GM21367 (cell line): ENCODE data around the gene KMT2A.
A peak's percentile ranks its signal among the peaks of the same experiment; 100 is the strongest.
"Not testable (repeated sequence)": the region's sequence is repeated elsewhere in the genome, so short reads cannot be mapped to it uniquely, and the experiment has no call there.

Experiments
- ATAC-seq: cut with Tn5 transposase; IDR thresholded peaks from one replicate; pipeline ENCODE4 v1.9.1; 2021; ENCODE audit not compliant: unreplicated experiment

Gene KMT2A

DNA sequence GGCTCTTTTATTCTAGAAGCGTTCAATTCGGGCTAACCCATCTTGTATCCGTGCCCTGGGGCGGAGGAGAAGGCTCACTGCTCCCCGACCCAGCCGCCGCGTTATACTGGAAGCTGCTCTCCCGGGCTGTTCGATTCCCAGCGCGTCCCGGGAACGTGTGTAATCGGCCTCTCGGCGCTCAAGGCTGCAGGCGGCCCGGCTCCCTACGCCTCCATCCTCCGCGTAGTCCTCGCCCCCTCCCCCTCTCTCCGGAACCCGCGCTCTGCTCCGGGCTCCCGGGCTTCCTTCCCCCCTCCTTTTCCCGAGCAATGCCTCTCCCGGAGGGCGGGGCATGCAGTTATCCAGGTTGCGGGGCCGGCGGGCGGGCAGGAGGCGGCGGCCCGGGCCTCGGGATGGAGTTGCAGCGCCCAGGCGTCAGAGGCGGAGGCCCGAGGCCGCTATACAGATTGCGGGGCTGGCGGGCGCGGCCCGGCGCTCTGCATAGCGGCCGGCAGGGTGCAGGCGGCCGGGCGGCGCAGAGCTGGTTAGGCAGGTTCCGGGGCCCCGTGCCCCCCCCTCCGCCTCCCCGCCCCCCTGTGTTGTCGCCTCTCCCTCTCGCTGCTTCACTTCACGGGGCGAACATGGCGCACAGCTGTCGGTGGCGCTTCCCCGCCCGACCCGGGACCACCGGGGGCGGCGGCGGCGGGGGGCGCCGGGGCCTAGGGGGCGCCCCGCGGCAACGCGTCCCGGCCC, at the start of gene KMT2A:
TSS of gene KMT2A (plus strand) at position 600 of the 732 bp plus-strand sequence. CDS start at position 621, 21 bp downstream.
- ATAC-seq, result peak; percentile 48

DNA sequence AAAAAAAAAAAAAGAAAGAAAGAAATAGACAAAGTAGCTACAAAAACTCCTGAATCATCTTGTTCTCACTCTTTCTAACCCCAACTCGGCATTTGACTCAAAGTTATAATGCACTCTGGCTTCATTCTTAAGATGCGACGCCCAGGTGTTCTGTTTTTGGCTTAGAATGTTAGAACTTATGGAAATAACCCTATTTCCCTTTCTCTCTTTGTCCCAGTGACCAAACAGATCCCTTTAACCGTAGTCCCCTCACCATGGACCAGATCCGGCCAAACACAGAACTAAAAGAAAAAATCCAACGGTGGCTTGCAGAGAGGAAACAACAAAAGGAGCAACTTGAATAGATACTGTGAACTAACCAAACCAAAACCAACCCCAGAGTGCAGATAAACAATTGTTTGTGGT, 40.2 kb upstream of the KMT2A start:
- no peak for ATAC-seq

DNA sequence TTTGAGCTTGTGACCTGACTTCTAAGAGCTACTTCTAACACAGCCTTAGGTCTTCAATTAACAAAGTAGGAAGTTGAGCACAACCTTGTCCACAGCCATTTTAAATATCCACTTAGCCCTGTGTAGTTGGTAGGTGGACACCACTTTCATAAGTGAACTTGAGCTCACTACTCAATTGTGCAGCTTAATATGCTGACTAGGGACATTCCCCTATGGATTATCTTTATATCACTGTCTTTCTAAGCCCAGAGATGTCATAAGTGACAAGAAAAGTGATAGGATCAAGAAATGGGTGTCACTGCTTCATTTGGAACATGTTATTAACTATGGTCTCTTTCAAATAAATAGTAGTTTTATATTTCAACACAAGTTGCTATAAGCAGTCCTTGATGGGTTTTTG, 38.8 kb upstream of the KMT2A start:
- no peak for ATAC-seq

DNA sequence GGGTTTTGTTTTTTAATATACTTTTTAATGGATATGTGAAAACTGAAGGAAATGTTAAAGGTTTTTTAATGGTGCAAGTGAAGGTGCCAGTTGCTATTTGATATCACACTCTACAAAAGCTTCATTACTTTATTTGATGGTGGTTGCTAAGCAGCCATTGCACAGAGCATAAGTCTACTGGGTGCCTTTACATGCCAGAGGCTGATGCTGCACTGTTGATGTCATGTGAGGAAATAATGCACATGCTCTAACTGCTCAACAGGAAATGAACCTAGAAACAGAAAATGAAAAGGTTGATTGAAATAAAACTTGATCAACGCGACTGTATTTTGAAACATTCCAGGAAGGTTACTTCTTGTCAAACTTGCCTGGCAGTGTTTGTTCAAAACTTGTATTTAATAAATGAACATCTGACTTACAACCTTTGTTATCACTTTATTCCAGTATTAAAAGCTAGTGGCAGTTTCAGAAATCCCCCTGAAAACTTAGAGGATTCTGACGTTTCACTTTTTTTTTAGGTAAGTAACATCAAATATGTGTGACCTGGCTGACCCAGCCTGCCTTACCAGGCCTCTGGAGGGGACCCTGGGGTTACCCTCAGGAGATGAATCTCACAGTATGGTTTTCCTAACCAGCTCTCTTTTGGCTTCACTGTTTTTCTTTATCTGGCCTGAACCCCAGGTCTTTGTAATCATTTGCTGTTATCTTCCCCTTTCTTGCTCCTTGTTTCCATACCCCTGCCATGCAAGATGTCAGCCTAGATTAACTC, 37.3 kb upstream of the KMT2A start:
- ATAC-seq, result no peak

DNA sequence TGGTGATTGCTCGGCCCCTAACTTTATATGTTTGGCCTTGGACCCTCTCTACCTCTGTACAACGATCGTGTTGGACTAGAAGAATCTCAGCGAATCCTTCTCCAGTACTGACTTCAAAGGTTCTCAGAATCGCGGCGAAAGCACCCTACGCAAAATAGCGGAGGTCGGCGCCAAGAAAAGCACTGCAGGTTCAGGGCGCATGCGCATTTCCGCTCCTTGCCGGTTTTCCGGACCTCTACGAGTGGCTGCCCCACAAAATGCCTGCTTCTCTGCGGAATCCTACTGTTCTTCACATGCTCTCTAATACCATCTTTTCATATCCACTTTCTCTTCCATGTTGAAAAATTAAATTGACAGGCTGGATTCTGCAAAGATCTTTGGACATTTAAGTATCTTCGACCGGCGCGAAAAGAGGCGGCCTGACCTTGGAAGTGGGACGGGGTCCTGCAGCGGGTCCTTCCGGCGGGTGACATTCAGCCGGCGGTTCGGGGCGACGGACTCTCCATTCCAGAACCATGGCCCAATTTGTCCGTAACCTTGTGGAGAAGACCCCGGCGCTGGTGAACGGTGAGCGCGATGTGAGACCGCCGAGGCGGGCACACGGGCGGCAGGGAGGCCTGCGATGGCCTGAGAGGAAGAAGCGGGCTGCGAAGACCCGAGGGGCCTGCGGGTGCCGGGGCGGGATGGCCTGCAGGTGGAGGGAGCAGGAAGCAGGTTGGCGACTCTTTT, 35.0 kb upstream of the KMT2A start, which contains the start of gene ATP5MG:
TSS of gene ATP5MG (plus strand) at position 456 of the 729 bp plus-strand sequence. CDS start at position 516, 60 bp downstream.
- ATAC-seq, result peak; percentile 57

DNA sequence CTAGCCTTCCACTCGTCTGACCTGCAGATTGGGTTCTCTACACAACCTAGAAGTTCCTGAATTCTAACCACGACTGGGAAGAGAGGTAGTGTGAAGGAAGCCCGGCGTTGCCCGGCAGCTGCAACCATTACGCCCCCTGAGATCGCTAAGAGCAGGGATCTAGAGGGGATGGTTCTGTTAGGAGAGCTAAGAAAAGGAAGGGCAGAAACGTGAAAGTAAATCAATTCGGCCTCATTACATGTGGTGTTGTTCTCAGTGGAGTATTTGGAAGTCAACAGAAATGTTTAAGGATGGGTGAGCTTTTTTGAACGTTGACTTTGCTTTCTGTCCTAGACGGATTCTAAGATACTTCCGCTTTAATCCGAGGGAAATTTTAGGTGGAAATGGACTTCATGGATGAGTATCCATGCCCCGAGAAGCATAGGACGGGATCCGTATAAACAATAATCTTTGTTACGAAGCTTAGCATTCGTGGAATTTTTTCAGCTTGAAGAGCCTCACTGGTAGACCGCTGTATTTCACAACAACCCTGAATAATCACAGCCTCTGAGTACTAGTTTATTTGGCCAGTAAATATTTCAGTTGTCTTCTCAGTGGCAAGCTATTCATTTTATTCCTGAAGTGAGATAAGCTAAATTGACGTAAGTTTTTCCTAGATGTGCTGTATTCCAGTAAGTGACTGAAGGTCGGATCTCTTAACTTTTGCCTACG, 34.3 kb upstream of the KMT2A start:
- ATAC-seq, result peak; percentile 17

DNA sequence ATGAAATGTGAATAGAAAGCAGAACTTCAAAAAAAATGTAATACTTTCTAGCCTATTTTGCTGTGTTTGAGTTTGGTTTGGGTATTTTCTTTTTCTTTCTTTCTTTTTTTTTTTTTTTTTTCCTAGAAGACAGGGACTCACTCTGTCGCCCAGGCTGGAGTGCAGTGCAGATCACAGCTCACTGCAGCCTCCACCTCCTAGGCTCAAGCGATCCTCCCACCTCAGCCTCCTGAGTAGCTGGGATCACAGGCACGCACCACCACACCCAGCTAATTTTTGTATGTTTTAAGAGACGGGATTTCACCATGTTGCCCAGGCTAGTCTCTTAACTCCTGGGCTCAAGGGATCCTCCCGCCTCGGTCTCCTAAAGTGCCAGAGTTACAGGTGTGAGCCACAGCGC, 33.7 kb upstream of the KMT2A start:
- ATAC-seq, result not testable (repeated sequence)

DNA sequence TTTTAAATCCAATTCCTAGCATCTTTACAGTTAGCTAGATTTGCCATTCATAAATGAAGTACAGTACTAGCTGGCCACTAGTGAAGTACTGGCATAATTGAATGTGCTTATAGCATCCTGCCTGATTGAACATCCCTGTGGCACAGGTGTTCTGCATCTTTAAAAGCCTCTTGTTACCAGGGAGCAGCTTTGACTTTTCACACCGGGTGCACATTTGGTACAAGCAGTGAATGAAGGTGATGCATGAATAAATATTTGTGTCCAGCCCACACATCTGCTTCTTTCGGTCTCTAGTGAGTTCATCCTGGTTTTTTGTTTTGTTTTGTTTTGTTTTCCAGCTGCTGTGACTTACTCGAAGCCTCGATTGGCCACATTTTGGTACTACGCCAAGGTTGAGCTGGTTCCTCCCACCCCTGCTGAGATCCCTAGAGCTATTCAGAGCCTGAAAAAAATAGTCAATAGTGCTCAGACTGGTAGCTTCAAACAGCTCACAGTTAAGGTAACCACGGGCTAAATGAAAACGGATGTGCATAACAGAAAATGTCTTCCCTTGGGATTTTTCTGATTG, 29.6 kb upstream of the KMT2A start:
- ATAC-seq, result no peak

DNA sequence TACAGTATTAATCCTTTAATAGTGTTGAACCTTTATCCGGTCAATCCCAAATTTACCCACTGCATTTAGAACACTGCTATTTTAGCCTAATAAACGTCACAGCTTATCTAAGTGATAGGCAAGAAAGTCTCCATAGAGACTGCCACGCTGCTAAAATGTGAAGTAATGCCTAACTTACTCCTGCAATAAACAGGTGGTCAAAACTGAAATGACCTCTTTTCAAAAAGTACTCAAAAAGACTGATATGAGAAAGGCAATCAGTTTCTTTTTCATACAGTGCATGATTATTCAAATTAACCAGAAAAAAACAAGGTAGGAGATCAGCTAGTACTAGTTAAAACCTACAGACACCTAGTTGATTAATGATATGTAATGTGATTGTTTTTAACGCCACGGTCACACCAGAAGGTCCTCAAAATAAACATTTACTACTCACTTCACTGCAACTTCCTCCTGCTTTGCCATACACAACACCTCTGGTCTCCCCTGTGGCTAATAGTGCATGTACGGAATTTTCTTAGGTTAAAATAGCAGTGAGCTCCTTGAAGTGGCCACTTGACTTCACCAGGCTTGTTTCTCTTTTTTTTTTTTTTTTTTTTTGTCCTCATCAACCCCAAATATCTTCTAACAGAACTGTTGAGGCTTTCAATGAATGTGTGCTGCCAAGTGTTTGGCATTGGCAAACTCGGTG, 26.1 kb upstream of the KMT2A start:
- no peak for ATAC-seq

DNA sequence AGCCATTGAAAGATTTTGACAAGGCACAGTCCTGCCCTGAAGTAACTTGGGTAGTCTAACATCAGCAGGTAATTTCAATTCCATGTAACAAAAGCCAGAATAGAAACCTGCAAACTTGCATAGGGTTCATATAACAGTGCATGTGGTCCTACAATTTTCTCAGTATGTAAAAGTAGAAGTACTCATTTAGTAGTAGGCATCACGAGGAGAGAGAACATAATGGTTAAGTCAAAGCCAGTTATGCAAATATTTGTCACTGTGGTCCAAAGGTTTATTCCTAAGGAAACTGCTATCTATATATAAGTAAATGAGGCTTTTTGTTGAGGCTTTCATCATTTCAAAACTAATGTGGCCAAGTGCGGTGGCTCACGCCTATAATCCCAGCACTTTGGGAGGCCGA, 24.8 kb upstream of the KMT2A start:
- no peak for ATAC-seq

DNA sequence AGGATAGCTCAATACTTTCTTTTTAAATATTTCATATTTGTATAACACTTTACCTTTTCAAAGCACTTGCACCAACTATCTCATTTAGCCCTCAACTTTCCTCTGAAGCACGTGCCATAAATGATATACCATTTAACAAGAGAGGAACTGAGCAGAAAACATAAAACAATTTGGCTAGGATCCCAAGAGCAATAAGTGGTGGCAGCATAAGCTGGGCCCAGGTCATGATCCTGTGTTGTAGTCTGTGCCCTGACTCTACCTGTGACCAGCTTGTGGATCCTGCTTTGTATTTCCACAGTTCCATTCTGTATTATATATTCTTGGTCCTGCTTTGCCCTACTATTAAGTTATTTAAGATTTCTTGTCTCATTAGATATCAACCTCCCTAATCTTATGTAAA, 23.4 kb upstream of the KMT2A start:
- ATAC-seq, result no peak

DNA sequence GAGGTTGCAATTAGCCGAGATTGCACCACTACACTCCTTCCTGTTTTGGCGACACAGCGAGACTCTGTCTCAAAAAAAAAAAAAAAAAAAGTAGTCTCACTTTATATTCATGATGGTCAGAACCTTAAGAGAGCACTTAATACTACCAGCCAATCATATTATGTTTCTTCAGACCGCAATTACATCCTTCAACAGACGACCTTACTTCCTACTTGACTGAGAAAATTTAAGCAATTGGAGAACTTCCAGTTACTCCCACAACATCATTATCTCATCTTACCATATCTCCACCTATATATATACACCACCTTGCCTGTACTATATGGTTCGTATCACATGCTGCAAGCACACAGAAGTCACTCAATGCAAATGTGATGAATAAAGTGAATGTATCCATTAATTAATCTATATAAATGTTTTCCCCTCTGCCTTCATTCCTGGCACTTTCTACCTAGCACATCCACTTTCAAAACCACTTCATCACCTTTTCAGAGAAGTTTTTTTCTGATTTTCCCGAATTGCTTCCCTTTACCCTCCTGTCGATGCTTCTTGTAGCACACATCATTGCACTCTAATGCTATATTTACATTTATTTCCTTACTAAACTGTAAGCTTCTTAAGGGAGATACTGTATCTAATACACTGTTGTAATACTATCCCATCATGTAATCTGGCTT, 21.1 kb upstream of the KMT2A start:
- ATAC-seq, result no peak

DNA sequence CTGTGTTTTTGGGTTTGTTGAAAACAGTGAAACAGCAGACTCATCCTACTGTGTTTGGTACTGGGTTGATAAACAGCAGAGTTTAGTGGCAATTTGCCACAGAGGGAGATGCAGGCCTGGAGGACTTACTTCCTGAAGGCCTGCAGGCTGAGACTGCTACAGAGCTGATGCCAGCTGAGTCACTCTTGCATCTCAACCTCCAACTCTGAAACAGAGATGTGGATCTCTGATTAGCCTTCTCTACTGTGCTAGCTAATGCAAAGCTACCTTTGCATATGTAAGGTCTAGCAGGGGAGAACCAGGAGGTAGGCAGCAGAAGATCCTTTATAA, 20.6 kb upstream of the KMT2A start:
- ATAC-seq, result no peak

DNA sequence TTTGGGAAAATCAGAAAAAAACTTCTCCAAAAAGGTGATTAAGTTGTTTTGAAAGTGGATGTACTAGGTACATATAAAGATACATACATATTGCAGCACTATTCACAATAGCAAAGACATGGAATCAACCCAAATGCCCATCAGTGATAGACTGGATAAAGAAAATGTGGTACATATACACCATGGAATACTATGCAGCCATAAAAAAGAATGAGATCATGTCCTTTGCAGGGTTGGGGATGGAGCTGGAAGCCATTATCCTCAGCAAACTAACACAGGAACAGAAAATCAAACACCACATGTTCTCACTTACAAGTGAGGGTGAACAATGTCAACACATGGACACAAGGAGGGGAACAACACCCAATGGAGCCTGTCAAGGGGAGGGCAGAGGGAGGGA, 19.4 kb upstream of the KMT2A start:
- not testable (repeated sequence) for ATAC-seq

DNA sequence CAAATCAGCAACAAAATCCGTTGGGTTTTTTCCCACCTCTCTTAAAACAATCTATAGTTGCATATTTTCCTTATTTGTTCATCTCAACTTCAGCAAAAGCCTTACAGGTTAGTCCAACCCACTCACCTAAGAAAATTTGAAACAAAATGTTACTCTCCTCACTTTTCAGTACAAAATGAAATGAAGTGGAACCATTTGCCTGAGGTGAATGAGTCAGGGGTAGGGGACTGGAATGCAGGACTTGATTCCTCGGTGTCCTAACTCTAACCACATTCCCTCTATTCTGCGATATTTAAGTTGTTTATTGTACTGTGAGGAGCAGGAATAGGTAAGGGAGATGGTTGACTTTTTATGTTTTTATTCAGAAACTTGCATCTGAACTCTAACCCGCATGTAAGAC, 18.5 kb upstream of the KMT2A start:
- no peak for ATAC-seq

DNA sequence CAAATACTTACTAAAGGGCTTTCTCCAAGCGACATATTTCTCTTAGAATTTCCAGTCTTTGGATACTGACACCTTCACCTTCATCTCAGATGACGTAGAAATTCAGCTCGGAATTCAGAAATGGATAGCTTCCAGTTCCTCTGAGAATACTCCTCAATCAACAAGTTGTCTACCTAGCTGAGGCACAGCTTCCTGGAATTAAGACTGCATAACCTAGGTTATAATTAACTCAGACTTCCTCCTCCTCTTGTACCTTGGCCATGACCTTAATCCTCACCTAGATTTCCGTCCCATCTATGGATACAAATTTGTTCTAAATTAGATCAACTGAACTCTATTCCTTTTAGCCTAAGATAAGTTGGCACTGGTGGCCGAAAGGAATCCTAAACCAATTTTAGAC, 17.5 kb upstream of the KMT2A start:
- ATAC-seq, result no peak

DNA sequence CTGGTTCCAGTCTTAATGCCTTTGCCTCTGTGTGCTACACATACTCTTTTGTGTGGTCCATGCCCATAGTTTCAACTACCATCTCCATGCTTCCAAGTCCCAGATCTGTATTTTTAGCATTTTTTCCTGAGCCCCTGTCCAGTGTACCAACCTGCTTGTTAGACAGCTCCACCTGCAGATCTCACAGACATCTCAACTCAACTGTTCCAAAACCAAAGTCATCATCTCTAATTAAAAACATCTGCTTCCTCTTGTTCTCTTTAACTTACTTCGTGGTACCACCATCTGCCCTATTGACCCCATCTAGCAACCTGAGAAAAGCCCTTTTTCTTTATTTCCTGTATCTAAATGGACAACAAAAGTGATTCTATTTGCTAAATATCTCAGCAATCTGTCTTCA, 8.6 kb upstream of the KMT2A start:
- no peak for ATAC-seq

DNA sequence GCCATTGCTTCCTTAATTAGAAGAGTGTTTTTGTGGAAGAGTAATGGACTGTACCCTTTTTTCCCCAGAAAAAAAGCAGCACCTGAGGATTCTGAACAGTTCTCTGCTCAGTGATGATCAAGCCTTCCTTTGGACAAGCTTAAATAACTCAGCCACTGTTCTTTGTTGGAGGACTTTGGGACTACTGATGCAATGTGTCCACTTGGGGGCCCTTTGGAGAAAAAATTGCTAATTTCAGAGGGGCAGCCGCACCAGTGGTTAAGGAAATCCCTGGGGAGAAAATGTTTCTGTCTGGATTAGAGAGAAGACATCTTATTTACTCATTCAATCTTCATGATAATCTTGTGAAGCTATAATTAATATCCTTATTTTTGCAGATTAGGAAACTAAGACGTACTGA, 5.3 kb upstream of the KMT2A start:
- no peak for ATAC-seq

DNA sequence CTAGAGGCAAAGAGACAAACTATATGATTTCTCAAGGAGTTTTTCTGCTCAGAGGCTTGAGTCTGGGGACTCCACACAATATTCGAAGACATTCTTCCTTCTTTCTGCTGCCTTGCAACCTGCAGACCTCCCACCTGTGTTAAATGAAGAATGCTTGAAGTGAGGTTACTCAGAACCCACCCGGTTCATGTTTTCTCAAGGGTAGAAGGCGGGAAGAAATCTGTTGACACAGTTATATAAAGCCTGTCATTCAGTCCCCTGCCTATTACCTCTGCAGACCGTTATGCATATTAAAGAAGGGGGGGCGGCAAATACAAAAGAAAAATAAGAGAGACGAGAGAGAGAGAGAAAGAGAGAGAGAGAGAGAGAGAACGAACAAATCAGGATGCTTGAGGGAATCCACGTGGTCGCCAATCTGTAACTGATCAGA, 2.2 kb upstream of the KMT2A start:
- no peak for ATAC-seq
